Peyer's patch (tissue), 4 donors: ENCODE measurements around the gene C1orf210. TPM values are rescaled to one million over a fixed set of nuclear protein-coding genes. Genes with fewer than 3 reads are reported as not detected.

Source experiments
- DNase-seq, 3 donors: peaks; one replicate each; pipeline ENCODE4 v3.0.0-alpha.2; 2017 to 2019
- H3K27ac ChIP-seq, 4 donors: fragments of 200-600 bp; sonication (generic); one replicate each; pipeline ENCODE4 v1.5.1; 2016 to 2019
- H3K27me3 ChIP-seq, 2 donors: fragments of 200-600 bp; sonication (generic); one replicate each; pipeline ENCODE4 v1.5.1; 2019
- H3K36me3 ChIP-seq, 3 donors: fragments of 200-600 bp; sonication (generic); one replicate each; pipeline ENCODE4 v1.5.1; 2016 to 2019
- H3K4me1 ChIP-seq, 4 donors: fragments of 200-600 bp; sonication (generic); one replicate each; pipeline ENCODE4 v1.5.1; 2016 to 2019
- H3K4me3 ChIP-seq, 4 donors: fragments of 200-600 bp; sonication (generic); 1 replicate in 3 of 4; 2 replicates in 1 of 4; pipeline ENCODE4 v1.5.1; 2016 to 2019; ENCODE audit warnings: mild to moderate bottlenecking in 1 of 4
- H3K9me3 ChIP-seq, 4 donors: fragments of 200-600 bp; sonication (generic); one replicate each; pipeline ENCODE4 v1.5.1; 2016 to 2019; ENCODE audit warnings: mild to moderate bottlenecking in 1 of 4
- CTCF ChIP-seq, 6 experiments: fragments of 450-650 bp in 4 of 6; fragments of 200-600 bp in 2 of 6; sonication (generic) in 1 of 6; IDR thresholded peaks; one replicate each; pipeline ENCODE4 v1.5.1; 2017 to 2019; ENCODE audit warnings: antibody characterized with exemption in 6 of 6, mild to moderate bottlenecking in 3 of 6, moderate library complexity in 1 of 6
- POLR2A ChIP-seq, 2 donors: fragments of 450-650 bp; IDR thresholded peaks; one replicate each; pipeline ENCODE4 v1.5.1; 2017; ENCODE audit warnings: antibody characterized with exemption in 2 of 2, mild to moderate bottlenecking in 2 of 2, moderate library complexity in 2 of 2
- total RNA-seq, 4 donors: library from RNA; depleted of rRNA; stranded (reverse); fragments of >200 nt; gene quantifications; one replicate each; pipeline ENCODE4 v1.1.0, GENCODE V29; 2016

C1orf210 gene
- total RNA-seq, 4 donors from 2014 or later = 4.1 to 80.9 (median 74.4) TPM

GRCh38 chr1:43309405-43310025 lies 24.1 kb upstream of the C1orf210 start:
- H3K4me1 ChIP-seq = no peaks in the 10 kb centered on the region
- no peak for DNase-seq
- H3K27ac ChIP-seq = no peak overlapping the region
- H3K27me3 ChIP-seq = no peaks in the 10 kb centered on the region
- H3K36me3 ChIP-seq = no peaks in the 10 kb centered on the region
- H3K9me3 ChIP-seq = no peaks in the 10 kb centered on the region
- TF ChIP-seq CTCF (IDR thresholded peaks at IDR 0.05) (no peak), POLR2A (IDR thresholded peaks at IDR 0.05) (no peak)
- H3K4me3 ChIP-seq = no peak overlapping the region

DNA sequence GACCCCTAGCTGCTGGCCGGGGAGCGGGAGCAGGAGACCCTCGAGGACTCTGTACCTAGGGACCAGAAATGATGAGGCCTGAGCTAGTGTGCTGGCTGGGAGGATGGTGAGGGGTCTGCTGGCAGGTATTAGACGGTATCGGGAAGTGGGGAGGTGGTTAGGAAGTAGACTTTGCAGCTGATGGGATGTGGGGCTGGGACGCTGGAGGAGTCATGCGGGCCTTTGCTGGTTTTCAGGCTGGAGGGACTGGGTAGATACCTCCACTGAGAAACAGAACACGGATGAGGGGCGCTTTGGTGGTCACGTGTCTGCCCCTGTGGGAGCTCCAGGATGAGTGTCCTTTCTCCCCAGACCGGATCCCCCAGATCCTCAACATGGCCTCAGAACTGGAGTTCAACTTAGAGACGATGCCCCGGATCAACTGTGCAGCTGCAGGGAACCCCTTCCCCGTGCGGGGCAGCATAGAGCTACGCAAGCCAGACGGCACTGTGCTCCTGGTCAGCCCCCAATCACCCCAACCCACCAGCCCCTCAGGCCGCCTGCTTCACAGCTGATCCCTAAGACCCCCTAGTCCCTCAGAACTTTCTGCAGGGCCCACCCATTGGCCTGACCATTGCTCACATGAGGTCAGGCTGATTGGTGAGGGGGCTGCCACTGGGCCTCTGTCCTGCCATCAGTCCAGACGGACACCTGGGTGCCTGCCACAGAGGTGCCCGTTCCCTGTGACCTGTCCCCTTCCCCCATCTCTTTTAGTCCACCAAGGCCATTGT lies 23.4 kb upstream of the C1orf210 start:
- TF ChIP-seq POLR2A (IDR thresholded peaks at IDR 0.05) (no peak), CTCF (IDR thresholded peaks at IDR 0.05) (no peak)
- Histone ChIP-seq H3K27ac (no peak overlapping the region), H3K9me3 (no peaks in the 10 kb centered on the region), H3K4me3 (no peak overlapping the region), H3K4me1 (peaks cover 0 to 6% (median 0%) of the 10 kb centered on the region in 4 donors), H3K27me3 (no peaks in the 10 kb centered on the region), H3K36me3 (no peaks in the 10 kb centered on the region)
- DNase-seq = peak in 1 of 3 donors; percentile 37

GRCh38 chr1:43307458-43308158 lies 22.2 kb upstream of the C1orf210 start:
- Histone ChIP-seq H3K27me3 (no peaks in the 10 kb centered on the region), H3K4me3 (no peak overlapping the region), H3K4me1 (peaks cover 0 to 16% (median 2%) of the 10 kb centered on the region in 4 donors), H3K27ac (no peak overlapping the region), H3K36me3 (no peaks in the 10 kb centered on the region), H3K9me3 (no peaks in the 10 kb centered on the region)
- no peak for TF ChIP-seq CTCF (IDR thresholded peaks at IDR 0.05)
- DNase-seq = peak in 1 of 3 donors; percentile 25

- no peaks in the 10 kb centered on the region for H3K27me3 ChIP-seq
- H3K4me3 ChIP-seq = no peak overlapping the region
- H3K36me3 ChIP-seq = no peaks in the 10 kb centered on the region
- H3K27ac ChIP-seq = no peak overlapping the region
- TF ChIP-seq POLR2A (IDR thresholded peaks at IDR 0.05) (no peak), CTCF (IDR thresholded peaks at IDR 0.05) (no peak)
- peak in 1 of 3 donors; percentile 44 for DNase-seq
- H3K9me3 ChIP-seq = no peaks in the 10 kb centered on the region
- peaks cover 0 to 20% (median 4%) of the 10 kb centered on the region in 4 donors for H3K4me1 ChIP-seq
Observed at GRCh38 chr1:43306688-43307457, 21.5 kb upstream of the C1orf210 start.

- H3K9me3 ChIP-seq = no peaks in the 10 kb centered on the region
- TF ChIP-seq POLR2A (IDR thresholded peaks at IDR 0.05) (no peak), CTCF (IDR thresholded peaks at IDR 0.05) (no peak)
- H3K4me1 ChIP-seq = peaks cover 0 to 20% (median 4%) of the 10 kb centered on the region in 4 donors
- H3K27me3 ChIP-seq = no peaks in the 10 kb centered on the region
- no peak overlapping the region for H3K4me3 ChIP-seq
- H3K36me3 ChIP-seq = no peaks in the 10 kb centered on the region
- H3K27ac ChIP-seq = no peak overlapping the region
- no peak for DNase-seq
Observed at GRCh38 chr1:43305926-43306687, 20.7 kb upstream of the C1orf210 start.
